ENCODE results near the gene PARP15.

PARP15 gene

GRCh38 chr3:122580470-122580869 is 3.0 kb downstream of the PARP15 start:
- no peak overlapping the region for H3K4me3 ChIP-seq (ENCODE audit: low read depth, low read length)
- DNase-seq (ENCODE audit: low read depth, low spot score), result no peak
- TF ChIP-seq CTCF (IDR thresholded peaks at IDR 0.05; ENCODE audit: low read depth, low read length), result no peak
- in situ Hi-C loops (cut with HindIII; ENCODE audit: low sequenced_read_pairs), result no loop called here

- no peak for DNase-seq (ENCODE audit: low read depth, low spot score)
- TF ChIP-seq CTCF (IDR thresholded peaks at IDR 0.05; ENCODE audit: low read depth, low read length), result no peak
- H3K4me3 ChIP-seq (ENCODE audit: low read depth, low read length), result no peak overlapping the region
- in situ Hi-C loops (cut with HindIII; ENCODE audit: low sequenced_read_pairs), result no loop called here
Measured at GRCh38 chr3:122581622-122582021, 4.2 kb downstream of the PARP15 start.

GRCh38 chr3:122582390-122582789 is 4.9 kb downstream of the PARP15 start:
- no peak overlapping the region for H3K4me3 ChIP-seq (ENCODE audit: low read depth, low read length)
- in situ Hi-C loops (cut with HindIII; ENCODE audit: low sequenced_read_pairs), result no loop called here
- no peak for TF ChIP-seq CTCF (IDR thresholded peaks at IDR 0.05; ENCODE audit: low read depth, low read length)
- no peak for DNase-seq (ENCODE audit: low read depth, low spot score)

GRCh38 chr3:122586098-122586497 is 8.6 kb downstream of the PARP15 start:
- no peak for DNase-seq (ENCODE audit: low read depth, low spot score)
- no peak for TF ChIP-seq CTCF (IDR thresholded peaks at IDR 0.05; ENCODE audit: low read depth, low read length)

GRCh38 chr3:122586773-122587485 is 9.5 kb downstream of the PARP15 start:
- H3K4me3 ChIP-seq (ENCODE audit: low read depth, low read length), result no peak overlapping the region
- no peak for TF ChIP-seq CTCF (IDR thresholded peaks at IDR 0.05; ENCODE audit: low read depth, low read length)
- in situ Hi-C loops (cut with HindIII; ENCODE audit: low sequenced_read_pairs), result no loop called here
- DNase-seq (ENCODE audit: low read depth, low spot score), result no peak

More at GRCh38 chr3:122586098-122586497, 8.6 kb downstream of the PARP15 start:
- in situ Hi-C loops (cut with HindIII; ENCODE audit: low sequenced_read_pairs), result no loop called here
- no peak overlapping the region for H3K4me3 ChIP-seq (ENCODE audit: low read depth, low read length)

- no peak overlapping the region for H3K4me3 ChIP-seq (ENCODE audit: low read depth, low read length)
- in situ Hi-C loops (cut with HindIII; ENCODE audit: low sequenced_read_pairs), result no loop called here
- no peak for TF ChIP-seq CTCF (IDR thresholded peaks at IDR 0.05; ENCODE audit: low read depth, low read length)
- no peak for DNase-seq (ENCODE audit: low read depth, low spot score)
Measured at GRCh38 chr3:122587572-122587971, 10.1 kb downstream of the PARP15 start.
